GM21526 (cell line): ENCODE data around the gene GCAT.
"Not testable (repeated sequence)": the region's sequence is repeated elsewhere in the genome, so short reads cannot be mapped to it uniquely, and the experiment has no call there.

ENCODE experiments used
- ATAC-seq: cut with Tn5 transposase; IDR thresholded peaks from one replicate; pipeline ENCODE4 v1.9.1; 2021; ENCODE audit warnings: moderate library complexity; ENCODE audit not compliant: unreplicated experiment, low FRiP score

The GCAT gene

GRCh38 chr22:37781434-37782059 is 26.2 kb upstream of the GCAT start:
- ATAC-seq = no peak

- ATAC-seq = no peak
Observed at GRCh38 chr22:37782340-37783168, 25.2 kb upstream of the GCAT start.

GRCh38 chr22:37784829-37785495 is 22.8 kb upstream of the GCAT start:
- no peak for ATAC-seq

- no peak for ATAC-seq
Observed at GRCh38 chr22:37790234-37790633, 17.5 kb upstream of the GCAT start.

GRCh38 chr22:37792494-37792893 is 15.2 kb upstream of the GCAT start:
- no peak for ATAC-seq

GRCh38 chr22:37794376-37794775 is 13.4 kb upstream of the GCAT start:
- ATAC-seq = no peak

GRCh38 chr22:37796079-37796478 is 11.7 kb upstream of the GCAT start:
- ATAC-seq = no peak

- ATAC-seq = not testable (repeated sequence)
Observed at GRCh38 chr22:37797259-37797658, 10.5 kb upstream of the GCAT start.

- ATAC-seq = no peak
Observed at GRCh38 chr22:37797874-37798500, 9.7 kb upstream of the GCAT start.

GRCh38 chr22:37799979-37800378 is 7.8 kb upstream of the GCAT start:
- ATAC-seq = not testable (repeated sequence)

- ATAC-seq = no peak
Observed at GRCh38 chr22:37801946-37802309, 5.8 kb upstream of the GCAT start.

GRCh38 chr22:37802310-37803194 is 5.2 kb upstream of the GCAT start:
- no peak for ATAC-seq

GRCh38 chr22:37803195-37803638 is 4.5 kb upstream of the GCAT start:
- no peak for ATAC-seq

- no peak for ATAC-seq
Observed at GRCh38 chr22:37803639-37804351, 3.9 kb upstream of the GCAT start.

- ATAC-seq = no peak
Observed at GRCh38 chr22:37804352-37804880, 3.3 kb upstream of the GCAT start.

GRCh38 chr22:37804881-37805809 is 2.6 kb upstream of the GCAT start:
- ATAC-seq = no peak

- ATAC-seq = no peak
Observed at GRCh38 chr22:37805810-37806277, 1.9 kb upstream of the GCAT start.
